A204.1 (cell line): ENCODE measurements around the gene ZCCHC7.
"Not testable (repeated sequence)": the region's sequence is repeated elsewhere in the genome, so short reads cannot be mapped to it uniquely, and the experiment has no call there.

Experiments
- FAIRE-seq: peaks from 2 replicates; lab custom pipeline; 2012; peaks lifted over from hg19 to GRCh38; lab: Jason Lieb, UNC

The ZCCHC7 gene

DNA sequence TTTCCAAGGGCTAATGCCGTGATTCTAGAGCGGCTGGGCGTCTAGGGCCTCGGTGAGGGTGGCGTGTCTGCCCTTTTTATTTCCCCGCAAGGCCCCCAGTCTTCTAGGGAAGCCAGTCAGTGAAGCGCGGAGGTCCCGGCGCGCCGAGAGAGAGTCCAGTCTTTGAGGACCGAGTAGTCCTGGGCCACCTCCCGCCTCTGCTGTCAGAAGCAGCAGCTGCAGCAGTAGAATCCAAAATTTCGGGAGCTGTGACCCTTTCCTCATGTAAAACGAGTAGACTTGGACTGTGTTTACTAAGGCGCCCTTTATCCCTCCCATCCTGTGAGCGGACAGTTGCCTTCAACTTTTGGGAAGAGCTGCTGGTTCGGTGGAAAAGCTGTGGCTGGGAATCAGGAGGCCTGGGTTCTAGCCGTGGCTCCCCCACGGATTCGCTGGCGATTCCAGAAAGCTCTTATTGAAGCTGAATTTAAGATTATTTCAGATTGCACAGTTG, 515 bp downstream of the ZCCHC7 start:
- not testable (repeated sequence) for FAIRE-seq

DNA sequence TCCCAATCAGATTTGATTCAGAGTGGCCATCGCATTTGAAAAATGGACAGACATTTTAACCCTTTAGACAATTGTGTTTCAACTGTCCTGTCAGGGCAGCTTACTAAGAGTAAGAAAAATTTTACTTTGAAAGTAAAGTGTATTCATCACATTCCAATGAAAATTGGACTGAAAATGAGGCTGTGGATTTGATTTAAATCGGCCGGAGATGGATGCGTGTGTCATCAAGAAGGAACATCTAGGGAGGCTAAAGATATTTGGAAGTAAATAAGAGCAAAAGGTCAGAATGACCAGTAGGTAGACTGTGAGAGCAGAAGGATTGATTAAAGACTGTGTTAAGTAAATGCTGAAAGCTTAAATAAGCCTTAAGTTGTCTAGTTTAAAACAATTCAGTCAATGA, 1.5 kb downstream of the ZCCHC7 start:
- no peak for FAIRE-seq

GRCh38 chr9:37126214-37126788, 5.9 kb downstream of the ZCCHC7 start:
- no peak for FAIRE-seq

DNA sequence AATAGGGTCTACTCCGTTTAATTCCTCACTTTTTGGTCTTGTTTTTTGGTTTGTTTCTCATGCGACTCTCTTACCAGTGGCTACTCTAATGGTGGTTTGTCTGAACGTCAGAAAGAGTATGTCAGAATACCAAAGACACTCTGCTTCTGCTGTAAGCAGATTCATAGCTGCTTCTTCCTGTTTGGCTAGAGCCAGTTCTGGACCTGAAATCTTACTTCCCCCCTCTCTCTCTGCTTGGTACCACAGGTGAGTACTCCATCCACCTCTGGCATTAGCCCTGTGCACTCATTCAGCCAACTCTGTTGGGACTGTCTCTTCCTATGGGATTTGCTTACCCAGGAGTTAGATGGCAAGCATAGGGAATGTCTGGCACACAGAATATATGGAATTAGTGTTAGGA, 6.6 kb downstream of the ZCCHC7 start:
- FAIRE-seq, result no peak

- no peak for FAIRE-seq
These were observed 7.7 kb downstream of the ZCCHC7 start for GRCh38 chr9:37128051-37128450.

- no peak for FAIRE-seq
These were observed 13.8 kb downstream of the ZCCHC7 start for GRCh38 chr9:37134166-37134565.

DNA sequence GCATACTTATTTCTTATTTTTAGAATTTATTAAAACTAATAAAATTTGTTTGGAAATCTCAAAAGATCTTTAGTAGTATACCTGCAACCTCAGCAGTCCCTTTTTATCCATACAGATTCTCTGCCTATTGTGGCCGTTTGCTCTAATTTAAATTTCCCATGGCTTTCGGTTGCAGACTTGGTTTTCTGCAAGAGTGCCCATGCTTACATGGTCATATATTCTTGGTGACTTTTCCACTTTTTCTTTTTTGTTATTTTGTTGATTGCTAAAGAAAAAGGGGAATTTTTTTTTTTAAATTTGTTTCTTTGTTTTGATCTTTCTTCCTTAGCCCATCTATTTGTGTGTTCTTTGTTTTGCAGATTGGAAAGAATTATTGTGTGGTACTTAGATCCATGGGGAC, 20.6 kb downstream of the ZCCHC7 start:
- no peak for FAIRE-seq

GRCh38 chr9:37144762-37145161, 24.4 kb downstream of the ZCCHC7 start:
- no peak for FAIRE-seq

DNA sequence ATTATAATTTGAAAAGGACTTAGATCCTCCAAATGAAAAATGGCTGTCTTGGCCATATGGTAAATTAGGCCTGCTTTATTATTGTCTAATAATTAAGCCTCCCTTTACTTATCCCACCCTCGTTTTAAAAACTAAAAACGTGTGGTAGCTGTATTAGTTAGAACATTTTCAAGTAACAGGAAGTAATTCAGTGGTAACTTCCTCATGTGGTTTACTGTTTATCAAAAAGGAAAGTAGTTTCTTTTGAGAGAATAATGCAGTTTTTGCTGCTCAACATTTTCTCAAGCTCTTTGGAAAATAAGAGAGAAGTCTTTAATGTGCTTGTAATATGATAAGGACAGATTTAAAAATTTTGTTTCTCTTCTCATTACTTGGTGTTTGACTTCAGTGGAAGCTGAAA, 26.0 kb downstream of the ZCCHC7 start:
- no peak for FAIRE-seq

- no peak for FAIRE-seq
These were observed 27.8 kb downstream of the ZCCHC7 start for GRCh38 chr9:37148181-37148580.

GRCh38 chr9:37149666-37150308, 29.4 kb downstream of the ZCCHC7 start:
- FAIRE-seq, result no peak

DNA sequence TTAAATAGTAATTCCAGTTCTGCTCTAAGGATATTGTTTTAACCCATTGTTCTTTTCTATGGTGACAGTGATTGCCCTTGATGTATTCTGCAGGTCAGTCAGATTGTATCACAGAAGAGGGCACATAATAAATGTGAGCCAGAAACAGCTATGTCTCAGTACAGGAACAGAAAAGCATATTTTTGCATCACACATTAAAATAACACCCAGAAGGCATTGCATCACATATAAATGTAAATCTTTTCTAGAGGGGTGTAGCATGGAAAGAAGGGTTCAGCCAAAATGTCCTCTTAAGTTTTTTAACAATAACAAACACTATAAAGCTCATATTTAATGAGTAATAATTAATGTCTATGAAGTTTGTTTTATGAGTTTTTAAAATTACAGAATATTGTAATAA, 30.0 kb downstream of the ZCCHC7 start:
- FAIRE-seq, result no peak

DNA sequence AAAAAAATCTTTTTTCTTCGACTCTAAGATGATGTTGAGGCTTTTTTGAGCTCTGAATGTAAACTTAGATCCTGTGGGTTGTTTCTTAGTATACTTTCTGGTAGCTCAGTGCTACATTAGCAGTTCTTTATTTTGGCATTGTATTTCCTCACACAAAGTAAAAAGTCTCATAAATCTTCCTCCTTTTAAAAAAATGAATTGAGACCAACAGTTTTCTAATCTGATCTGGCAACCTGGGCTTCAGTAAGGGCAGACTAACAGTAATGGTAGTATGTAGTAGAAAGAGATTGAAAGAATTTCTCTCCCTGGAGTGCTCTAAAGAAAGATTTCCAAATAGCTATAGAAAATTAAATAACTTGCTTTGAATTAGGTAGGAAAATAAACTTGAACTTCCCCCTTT, 31.4 kb downstream of the ZCCHC7 start:
- no peak for FAIRE-seq

GRCh38 chr9:37152365-37152764, 32.0 kb downstream of the ZCCHC7 start:
- no peak for FAIRE-seq

GRCh38 chr9:37155601-37156000, 35.2 kb downstream of the ZCCHC7 start:
- FAIRE-seq, result no peak

- FAIRE-seq, result no peak
These were observed 35.8 kb downstream of the ZCCHC7 start for GRCh38 chr9:37156205-37156604.

- FAIRE-seq, result no peak
These were observed 36.5 kb downstream of the ZCCHC7 start for GRCh38 chr9:37156781-37157356.

- no peak for FAIRE-seq
These were observed 37.5 kb downstream of the ZCCHC7 start for GRCh38 chr9:37157726-37158377.

DNA sequence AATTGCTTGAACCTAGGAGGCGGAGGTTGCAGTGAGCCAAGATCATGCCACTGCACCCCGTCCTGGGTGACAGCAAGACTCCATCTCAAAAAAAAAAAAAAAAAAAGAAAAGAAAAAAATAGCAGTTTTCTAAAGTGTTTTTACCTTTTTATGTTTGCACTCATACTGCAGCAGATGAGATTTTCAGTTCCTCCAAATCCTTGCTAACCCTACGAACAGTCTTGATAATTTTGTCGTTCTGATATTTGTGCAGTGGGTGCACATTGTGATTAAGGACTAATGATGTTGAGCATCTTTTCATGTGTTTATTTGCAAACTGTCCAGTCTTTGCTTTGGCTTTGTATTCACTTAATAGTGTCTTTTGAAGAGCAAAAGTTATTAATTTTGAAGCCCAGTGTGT, 42.9 kb downstream of the ZCCHC7 start:
- no peak for FAIRE-seq

DNA sequence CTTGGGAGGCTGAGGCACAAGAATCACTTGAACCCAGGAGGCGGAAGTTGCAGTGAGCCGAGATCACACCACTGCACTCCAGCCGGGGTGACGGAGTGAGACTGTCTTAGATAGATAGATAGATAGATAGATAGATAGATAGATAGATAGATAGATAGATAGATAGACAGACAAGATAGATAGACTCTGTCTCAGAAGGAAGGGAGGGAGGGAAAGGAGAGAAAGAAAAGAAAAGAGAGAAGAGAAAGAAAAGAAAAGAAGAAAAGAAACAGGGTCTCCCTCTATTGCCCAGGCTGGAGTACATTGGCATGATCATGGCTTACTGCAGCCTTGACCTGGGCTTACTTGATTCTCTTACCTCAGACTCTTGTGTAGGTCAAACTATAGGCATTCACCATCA, 44.0 kb downstream of the ZCCHC7 start:
- FAIRE-seq, result not testable (repeated sequence)

DNA sequence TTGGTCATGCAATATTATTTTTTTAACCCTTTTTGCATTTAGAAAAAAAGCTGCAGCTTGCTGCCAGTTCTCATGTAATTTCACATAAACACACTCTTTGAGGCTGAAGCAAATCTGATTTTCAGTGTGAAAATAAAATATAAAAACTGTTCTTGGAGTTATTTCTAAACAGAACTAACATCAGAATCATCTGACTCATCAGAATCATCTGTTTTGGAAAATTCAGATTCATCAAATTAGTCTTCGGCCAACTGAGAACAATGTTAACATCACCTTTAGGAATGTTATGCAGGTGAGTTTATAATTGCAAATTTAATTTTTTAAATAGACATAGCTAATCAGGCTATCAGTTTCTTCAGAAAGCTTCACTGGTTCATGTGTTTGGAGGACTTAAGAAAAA, 45.3 kb downstream of the ZCCHC7 start:
- no peak for FAIRE-seq

DNA sequence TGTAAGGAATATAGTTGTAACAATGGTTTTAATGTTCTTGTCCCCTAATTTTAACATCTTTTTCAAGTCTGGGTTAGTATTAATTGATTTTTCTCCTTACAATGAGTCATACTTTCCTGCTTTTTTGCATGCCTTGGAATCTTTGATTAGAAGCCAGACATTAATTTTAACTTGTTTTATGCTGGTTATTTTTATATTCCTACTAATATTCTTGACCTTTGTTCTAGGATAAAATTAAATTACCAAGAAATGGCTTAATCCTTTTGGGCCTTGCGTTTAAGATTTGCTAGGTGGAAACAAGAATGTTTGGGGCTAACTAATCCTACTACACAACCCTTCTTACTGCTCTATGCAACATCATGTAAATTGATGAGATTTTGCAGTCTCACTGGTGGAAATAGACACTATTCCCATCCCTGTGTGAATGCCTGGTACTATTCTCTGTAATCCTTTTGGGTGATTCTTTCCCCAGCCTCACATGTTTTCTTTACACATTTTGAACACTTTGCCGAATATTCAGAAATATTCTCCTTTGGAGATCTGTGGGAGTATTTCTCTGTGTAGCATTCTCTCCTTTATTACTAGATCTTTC, 47.2 kb downstream of the ZCCHC7 start:
- FAIRE-seq, result peak; percentile 27

- no peak for FAIRE-seq
These were observed 52.2 kb downstream of the ZCCHC7 start for GRCh38 chr9:37172557-37172956.
